ENCODE results near the gene SLC25A1. TPM values are rescaled to one million over a fixed set of nuclear protein-coding genes. Genes with fewer than 3 reads are reported as not detected.

Gene SLC25A1
- total RNA-seq, 1 donor from 2014 or later: 63.0 TPM

- TF ChIP-seq CTCF (IDR thresholded peaks at IDR 0.05): no peak
- no peaks in the 10 kb centered on the region for H3K9me3 ChIP-seq
- no peak overlapping the region for H3K27ac ChIP-seq
- intact Hi-C loops (cut with DNase I): no loop called here
- ATAC-seq (no peak), DNase-seq (no peak)
- H3K36me3 ChIP-seq: peaks cover 17% of the 10 kb centered on the region
- no peak overlapping the region for H3K4me3 ChIP-seq
- H3K4me1 ChIP-seq: no peaks in the 10 kb centered on the region
- H3K27me3 ChIP-seq: no peaks in the 10 kb centered on the region
Measured at GRCh38 chr22:19128946-19129727, 49.4 kb downstream of the SLC25A1 start.

DNA sequence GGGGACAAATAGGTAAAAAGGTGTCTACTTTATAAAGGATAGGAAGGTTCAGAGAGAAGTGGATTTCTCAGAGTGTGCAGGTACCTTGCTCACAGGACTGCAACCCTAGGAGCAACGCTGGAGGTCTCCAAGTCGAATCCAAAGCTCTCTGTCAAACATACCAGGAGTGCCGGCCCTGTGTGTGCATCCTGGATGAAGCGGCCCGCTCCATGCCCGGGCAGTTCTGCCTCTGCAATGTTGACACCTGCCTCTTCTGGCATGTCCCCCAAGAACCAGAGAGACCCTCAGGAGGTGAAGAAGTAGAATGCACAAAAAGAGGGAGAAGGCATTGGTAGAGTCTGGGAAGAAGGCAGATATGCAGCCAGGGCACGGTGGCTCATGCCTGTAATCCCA is 50.5 kb downstream of the SLC25A1 start:
- no peak overlapping the region for H3K4me3 ChIP-seq
- H3K36me3 ChIP-seq: peaks cover 6% of the 10 kb centered on the region
- DNase-seq (no peak), ATAC-seq (no peak)
- no peaks in the 10 kb centered on the region for H3K9me3 ChIP-seq
- intact Hi-C loops (cut with DNase I): no loop called here
- H3K4me1 ChIP-seq: peaks cover 1% of the 10 kb centered on the region
- no peaks in the 10 kb centered on the region for H3K27me3 ChIP-seq
- no peak for TF ChIP-seq CTCF (IDR thresholded peaks at IDR 0.05)
- no peak overlapping the region for H3K27ac ChIP-seq

- H3K36me3 ChIP-seq: peaks cover under 1% of the 10 kb centered on the region
- H3K27ac ChIP-seq: no peak overlapping the region
- DNase-seq (no peak), ATAC-seq (no peak)
- H3K4me3 ChIP-seq: no peak overlapping the region
- no peak for TF ChIP-seq CTCF (IDR thresholded peaks at IDR 0.05)
- no peaks in the 10 kb centered on the region for H3K27me3 ChIP-seq
- intact Hi-C loops (cut with DNase I): no loop called here
- H3K9me3 ChIP-seq: no peaks in the 10 kb centered on the region
- peaks cover 4% of the 10 kb centered on the region for H3K4me1 ChIP-seq
Measured at GRCh38 chr22:19127329-19128008, 51.1 kb downstream of the SLC25A1 start.

GRCh38 chr22:19126309-19127273 is 51.9 kb downstream of the SLC25A1 start:
- no peak overlapping the region for H3K4me3 ChIP-seq
- ATAC-seq (no peak), DNase-seq (no peak)
- no peaks in the 10 kb centered on the region for H3K36me3 ChIP-seq
- no peaks in the 10 kb centered on the region for H3K27me3 ChIP-seq
- no peak overlapping the region for H3K27ac ChIP-seq
- H3K4me1 ChIP-seq: peaks cover 4% of the 10 kb centered on the region
- no peaks in the 10 kb centered on the region for H3K9me3 ChIP-seq
- TF ChIP-seq CTCF (IDR thresholded peaks at IDR 0.05): no peak
- intact Hi-C loops (cut with DNase I): no loop called here

Other genes starting within 250 kb of the SLC25A1 start
- 60.9 TPM for gene PRODH, start 242.4 kb downstream of the SLC25A1 start, total RNA-seq
- gene DGCR2, start 56.3 kb downstream of the SLC25A1 start, total RNA-seq: 70.6 TPM
- not detected for gene TSSK2, start 47.4 kb downstream of the SLC25A1 start, total RNA-seq
- gene ESS2, start 34.1 kb downstream of the SLC25A1 start, total RNA-seq: 14.0 TPM
- gene GSC2, start 28.4 kb downstream of the SLC25A1 start, total RNA-seq: not detected
- 4.3 TPM for gene CLTCL1, start 113.0 kb upstream of the SLC25A1 start, total RNA-seq